GM19351 (cell line): ENCODE data around the gene IL12RB1.
A peak's percentile ranks its signal among the peaks of the same experiment; 100 is the strongest.

Experiments used
- ATAC-seq: cut with Tn5 transposase; IDR thresholded peaks from one replicate; pipeline ENCODE4 v1.9.1; 2021; ENCODE audit warnings: mild to moderate bottlenecking, moderate library complexity; ENCODE audit not compliant: unreplicated experiment

IL12RB1 gene

GRCh38 chr19:18090545-18091216 is 3.9 kb upstream of the IL12RB1 start:
- ATAC-seq, result no peak

GRCh38 chr19:18089726-18090125 is 3.0 kb upstream of the IL12RB1 start:
- ATAC-seq, result no peak

DNA sequence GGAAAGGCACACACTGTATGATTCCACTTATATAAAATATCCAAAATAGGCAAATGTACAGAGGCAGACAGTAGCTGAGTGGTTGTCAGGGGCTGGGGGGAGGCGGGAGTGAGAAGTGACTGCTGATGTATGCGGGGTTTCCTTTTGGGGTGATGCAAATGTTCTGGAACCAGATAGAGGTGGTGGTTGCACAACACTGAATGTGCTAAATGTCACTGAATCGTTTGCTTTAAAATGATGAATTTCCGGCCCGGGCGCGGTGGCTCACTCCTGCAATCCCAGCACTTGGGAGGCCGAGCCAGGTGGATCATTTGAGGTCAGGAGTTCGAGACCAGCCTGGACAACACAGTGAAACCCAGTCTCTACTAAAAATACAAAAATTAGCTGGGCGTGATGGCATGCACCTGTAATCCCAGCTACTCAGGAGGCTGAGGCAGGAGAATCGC is 2.4 kb upstream of the IL12RB1 start:
- ATAC-seq, result peak; percentile 57

DNA sequence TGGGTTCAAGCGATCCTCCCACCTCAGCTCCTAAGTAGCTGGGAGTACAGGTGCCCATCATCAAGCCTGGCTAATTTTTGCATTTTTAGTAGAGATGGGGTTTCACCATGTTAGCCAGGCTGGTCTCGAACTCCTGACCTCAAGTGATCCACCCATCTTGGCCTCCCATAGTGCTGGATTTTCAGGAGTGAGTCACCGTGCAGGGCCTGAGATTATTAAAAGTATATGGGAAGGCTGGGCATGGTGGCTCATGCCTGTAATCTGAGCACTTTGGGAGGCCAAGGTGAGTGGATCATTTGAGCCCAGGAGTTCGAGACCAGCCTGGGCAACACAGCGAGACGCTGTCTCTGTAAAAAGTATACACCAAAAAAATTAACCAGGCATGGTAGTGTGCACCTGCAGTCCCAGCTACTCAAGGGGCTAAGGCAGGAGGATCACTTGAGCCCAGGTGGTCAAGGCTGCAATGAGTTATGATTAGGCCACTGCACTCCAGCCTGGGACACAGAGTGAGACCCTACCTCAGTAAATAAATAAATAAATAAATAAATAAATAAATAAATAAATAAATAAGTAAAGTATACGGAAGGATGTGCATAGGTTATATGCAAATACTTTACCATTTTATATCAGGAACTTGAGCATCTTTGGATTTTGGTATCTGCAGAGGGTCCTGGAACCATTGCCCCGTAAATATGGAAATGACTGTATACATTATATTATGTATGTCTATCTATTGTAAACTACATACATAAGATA is 854 bp downstream of the IL12RB1 start:
- ATAC-seq, result no peak

GRCh38 chr19:18083929-18084684 is 2.6 kb downstream of the IL12RB1 start:
- ATAC-seq, result no peak

- no peak for ATAC-seq
Observed at GRCh38 chr19:18074192-18074591, 12.5 kb downstream of the IL12RB1 start.

- ATAC-seq, result no peak
Observed at GRCh38 chr19:18073197-18073596, 13.5 kb downstream of the IL12RB1 start.

DNA sequence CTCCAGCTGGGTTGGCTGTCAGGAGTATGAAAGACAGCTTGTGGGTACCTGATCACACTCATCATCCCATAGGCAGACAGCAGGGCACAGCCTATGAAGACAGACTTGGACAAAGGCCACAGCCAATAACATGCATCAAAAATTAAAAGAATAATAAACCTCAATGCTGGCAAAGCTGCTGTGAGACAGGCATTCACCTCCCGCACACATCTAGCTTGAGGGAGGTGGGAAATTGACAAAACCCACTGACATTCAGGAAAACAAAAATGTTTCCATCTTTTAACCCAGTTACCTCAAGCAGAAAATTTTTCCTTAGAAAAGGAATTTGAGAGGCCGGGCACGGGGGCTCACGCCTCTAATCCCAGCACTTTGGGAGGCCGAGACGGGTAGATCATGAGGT is 14.4 kb downstream of the IL12RB1 start:
- ATAC-seq, result no peak

DNA sequence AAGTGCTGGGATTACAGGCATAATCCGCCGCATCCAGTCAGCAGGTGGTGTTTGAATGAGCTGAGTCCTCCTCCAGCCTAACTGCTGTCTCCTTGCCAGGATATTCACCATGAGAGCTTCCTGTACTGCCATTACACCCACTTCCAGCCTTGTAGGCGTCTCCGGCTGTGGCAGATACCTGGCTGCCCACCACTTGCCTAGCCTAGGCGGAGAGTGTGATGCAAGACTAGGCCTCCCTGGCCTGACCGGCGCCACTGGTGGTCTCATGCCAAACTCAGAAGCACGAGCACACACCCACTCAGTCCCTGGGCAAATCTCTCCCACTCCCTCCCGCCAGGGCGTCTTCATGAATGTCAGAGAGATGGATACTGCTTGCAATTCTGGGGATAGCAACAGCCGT is 16.6 kb downstream of the IL12RB1 start:
- ATAC-seq, result no peak

GRCh38 chr19:18069383-18069782 is 17.4 kb downstream of the IL12RB1 start:
- no peak for ATAC-seq

- no peak for ATAC-seq
Observed at GRCh38 chr19:18068395-18068794, 18.3 kb downstream of the IL12RB1 start.

DNA sequence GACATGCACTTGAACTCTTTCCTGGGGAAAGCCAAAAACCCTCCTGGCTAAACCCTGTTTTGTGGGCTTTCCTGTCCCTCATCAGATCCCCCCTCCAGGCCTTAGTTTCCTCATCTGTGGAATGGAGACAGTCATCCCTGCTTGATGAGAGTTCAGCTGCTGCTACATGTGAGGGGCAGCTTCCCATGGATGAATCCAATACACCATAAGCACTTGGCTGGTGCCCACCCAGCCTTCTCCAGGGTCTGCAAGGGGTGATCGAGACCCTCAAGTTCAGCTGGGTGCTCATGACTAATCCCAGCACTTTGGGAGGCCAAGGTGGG is 21.6 kb downstream of the IL12RB1 start:
- no peak for ATAC-seq

GRCh38 chr19:18063463-18063862 is 23.3 kb downstream of the IL12RB1 start:
- ATAC-seq, result no peak

GRCh38 chr19:18062028-18062427 is 24.7 kb downstream of the IL12RB1 start:
- no peak for ATAC-seq

DNA sequence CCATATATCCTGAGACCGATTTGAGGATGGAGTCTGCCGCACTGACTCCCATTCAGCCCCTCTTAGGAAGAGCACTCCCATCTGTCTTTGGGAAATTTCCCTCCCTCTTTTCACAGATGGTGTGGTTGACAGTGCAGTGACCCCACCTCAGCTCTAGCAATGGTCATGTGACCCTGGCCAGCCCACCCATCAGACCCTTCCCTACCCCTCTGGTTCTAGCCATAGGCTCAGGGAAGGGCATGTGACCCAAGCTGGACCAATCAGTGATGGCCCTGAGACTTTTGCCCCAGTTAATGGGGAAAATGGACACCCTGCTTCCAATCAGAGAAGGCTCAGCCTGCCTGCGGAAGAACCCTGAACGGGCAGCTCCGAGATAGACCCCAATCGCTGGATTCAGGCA is 26.3 kb downstream of the IL12RB1 start:
- ATAC-seq, result no peak

- ATAC-seq, result no peak
Observed at GRCh38 chr19:18059902-18060301, 26.8 kb downstream of the IL12RB1 start.

- no peak for ATAC-seq
Observed at GRCh38 chr19:18059297-18059696, 27.4 kb downstream of the IL12RB1 start.

DNA sequence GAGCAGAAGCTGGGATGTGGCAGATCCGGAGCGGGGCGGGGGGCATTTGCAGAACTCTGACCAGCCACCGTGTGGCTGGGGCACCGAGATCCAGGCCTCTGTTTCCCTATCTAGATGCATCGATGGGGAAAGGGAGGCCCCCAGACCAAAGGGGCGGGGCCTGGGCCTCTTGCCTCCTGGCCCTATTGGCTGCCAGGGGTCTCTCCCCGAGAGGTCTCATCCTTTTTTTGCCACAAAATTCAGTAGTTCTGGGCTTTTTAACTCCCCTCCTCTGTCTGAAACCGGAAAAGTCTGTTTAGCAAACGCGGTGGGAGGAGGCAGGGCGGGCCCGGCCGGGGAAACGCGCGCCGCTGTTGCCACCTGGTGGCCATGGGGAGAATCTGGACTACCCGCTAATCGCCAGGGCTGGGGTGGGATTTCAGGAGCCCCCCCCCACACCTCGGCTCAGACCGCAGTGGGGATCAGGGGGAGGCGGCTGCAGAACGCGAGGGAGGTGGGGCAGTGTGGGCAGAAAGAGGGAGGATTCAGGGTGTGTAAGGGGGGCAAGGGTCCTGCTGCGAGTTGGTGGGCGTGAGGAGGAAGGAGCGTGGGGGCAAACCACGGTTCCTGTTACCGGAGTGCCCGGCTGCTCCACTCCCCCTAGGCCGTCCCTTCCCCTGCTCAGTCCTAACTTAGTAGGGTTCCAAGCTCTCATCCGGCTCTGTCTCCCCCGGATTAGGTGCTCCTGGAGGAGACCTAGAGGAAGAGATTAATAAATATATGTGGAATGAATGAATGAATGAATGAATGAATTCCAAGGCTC is 28.3 kb downstream of the IL12RB1 start:
- ATAC-seq, result no peak

DNA sequence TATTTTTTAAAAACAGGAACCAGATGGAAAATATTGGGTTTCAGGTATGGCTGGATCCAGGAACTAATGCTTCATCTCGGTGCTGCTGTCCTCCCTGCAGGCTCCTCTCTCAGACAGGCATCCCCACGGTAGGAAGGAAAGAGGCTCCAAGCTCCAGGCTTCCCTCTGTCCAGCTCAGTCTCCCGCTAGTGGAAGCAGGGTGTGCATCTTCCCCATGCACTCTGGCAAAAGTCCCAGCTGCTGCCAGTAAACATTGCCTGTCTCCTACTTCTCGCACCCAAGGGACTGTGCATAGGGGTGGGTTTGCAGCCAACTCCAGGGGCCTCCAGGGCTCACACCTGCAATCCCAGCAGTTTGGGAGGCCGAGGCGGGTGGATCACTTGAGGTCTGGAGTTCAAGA is 29.2 kb downstream of the IL12RB1 start:
- no peak for ATAC-seq

- no peak for ATAC-seq
Observed at GRCh38 chr19:18055967-18056366, 30.8 kb downstream of the IL12RB1 start.

DNA sequence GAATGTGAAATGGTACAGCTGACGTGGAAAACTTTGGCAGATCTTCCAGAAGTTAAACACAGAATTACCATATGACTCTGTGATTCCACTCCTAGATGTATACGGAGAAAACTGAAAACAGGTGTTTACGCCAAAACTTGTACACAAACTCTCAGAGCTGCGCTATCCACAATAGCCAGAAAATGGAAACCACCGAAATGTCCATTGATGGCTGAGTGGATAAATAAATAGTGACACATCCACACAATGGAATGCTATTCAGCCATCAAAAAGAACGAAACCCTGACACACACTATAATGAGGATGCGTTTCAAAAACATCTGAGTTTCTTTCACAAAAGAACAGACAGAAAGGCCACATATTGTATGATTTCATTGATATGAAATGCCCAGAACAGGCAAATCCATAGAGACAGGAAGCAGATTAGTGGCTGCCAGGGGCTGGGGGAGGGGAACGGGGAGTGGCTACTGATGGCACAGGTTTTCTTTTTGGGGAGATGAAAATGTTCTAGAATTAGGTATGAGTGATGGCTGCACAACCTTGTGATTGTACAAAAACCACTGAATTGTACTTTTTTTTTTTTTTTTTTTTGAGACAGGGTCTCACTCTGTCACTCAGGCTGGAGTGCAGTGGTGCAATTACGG is 33.0 kb downstream of the IL12RB1 start:
- no peak for ATAC-seq
